Epithelial cell of proximal tubule (primary cell): Measurements from ENCODE around the gene CDK6. TPM values are rescaled to one million over a fixed set of nuclear protein-coding genes. Genes with fewer than 3 reads are reported as not detected.

Source experiments
- DNase-seq: peaks from one replicate; pipeline ENCODE4 v3.0.0-alpha.2; 2011; ENCODE audit warnings: low read depth
- H3K4me3 ChIP-seq: 2 replicates; pipeline ENCODE4 v1.5.1; 2011; ENCODE audit warnings: low read depth, mild to moderate bottlenecking, low read length
- CTCF ChIP-seq: conservative IDR thresholded peaks from 2 replicates; pipeline ENCODE4 v1.5.1; 2012; ENCODE audit warnings: low read depth, mild to moderate bottlenecking, low read length
- total RNA-seq: library from RNA; depleted of rRNA; stranded (reverse); fragments of >200 nt; gene quantifications from 2 replicates; pipeline ENCODE4 v1.2.3, GENCODE V29; 2015

CDK6 gene
- total RNA-seq, 1 donor from 2014 or later: 99.4 TPM

GRCh38 chr7:92856436-92856835, 20.1 kb upstream of the CDK6 start:
- no peak overlapping the region for H3K4me3 ChIP-seq
- DNase-seq: no peak
- no peak for TF ChIP-seq CTCF

- no peak for TF ChIP-seq CTCF
- no peak for DNase-seq
- no peak overlapping the region for H3K4me3 ChIP-seq
These were observed 18.3 kb upstream of the CDK6 start for GRCh38 chr7:92854501-92855238.

- TF ChIP-seq CTCF: no peak
- no peak for DNase-seq
- H3K4me3 ChIP-seq: no peak overlapping the region
These were observed 15.4 kb upstream of the CDK6 start for GRCh38 chr7:92851732-92852131.

- no peak for DNase-seq
- no peak overlapping the region for H3K4me3 ChIP-seq
- no peak for TF ChIP-seq CTCF
These were observed 14.1 kb upstream of the CDK6 start for GRCh38 chr7:92850516-92850915.

GRCh38 chr7:92849322-92849721, 12.9 kb upstream of the CDK6 start:
- H3K4me3 ChIP-seq: no peak overlapping the region
- DNase-seq: no peak

GRCh38 chr7:92848851-92849250, 12.5 kb upstream of the CDK6 start:
- no peak overlapping the region for H3K4me3 ChIP-seq
- TF ChIP-seq CTCF: no peak
- DNase-seq: no peak

More at GRCh38 chr7:92849322-92849721, 12.9 kb upstream of the CDK6 start:
- TF ChIP-seq CTCF: no peak

GRCh38 chr7:92848441-92848840, 12.1 kb upstream of the CDK6 start:
- TF ChIP-seq CTCF: no peak
- no peak overlapping the region for H3K4me3 ChIP-seq
- no peak for DNase-seq
